Activated CD4-positive, alpha-beta T cell treated with anti-CD3 and anti-CD28 coated beads for 48 hours (primary cell): Measurements from ENCODE around the gene C16orf87.
A peak's percentile ranks its signal among the peaks of the same experiment; 100 is the strongest.
"Not testable (repeated sequence)": the region's sequence is repeated elsewhere in the genome, so short reads cannot be mapped to it uniquely, and the experiment has no call there.

Experiments used
- DNase-seq: peaks from one replicate; pipeline ENCODE4 v3.0.0-alpha.2; 2020

Gene C16orf87

GRCh38 chr16:46830902-46831647 lies at the start of gene C16orf87:
TSS of gene C16orf87 (minus strand) at chr16:46831180. CDS start at chr16:46831149, 31 bp downstream.
- peak; percentile 93 for DNase-seq

DNA sequence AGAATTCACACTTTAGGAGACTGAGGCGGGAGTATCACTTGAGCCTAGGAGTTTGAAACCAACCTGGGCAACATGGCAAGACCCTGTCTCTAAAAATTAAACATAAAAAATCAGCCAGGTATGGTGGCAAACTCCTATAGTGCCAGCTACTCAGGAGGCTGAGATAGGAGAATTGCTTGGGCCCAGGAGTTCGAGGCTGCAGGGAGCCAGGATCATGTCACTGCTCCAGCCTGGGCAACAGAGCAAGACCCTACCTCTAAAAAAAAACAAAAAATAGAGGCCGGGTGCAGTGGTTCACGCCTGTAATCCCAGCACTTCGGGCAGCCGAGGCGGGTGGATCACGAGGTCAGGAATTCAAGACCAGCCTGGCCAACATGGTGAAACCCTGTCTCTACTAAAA lies 44.3 kb upstream of the C16orf87 start:
- DNase-seq, result no peak

DNA sequence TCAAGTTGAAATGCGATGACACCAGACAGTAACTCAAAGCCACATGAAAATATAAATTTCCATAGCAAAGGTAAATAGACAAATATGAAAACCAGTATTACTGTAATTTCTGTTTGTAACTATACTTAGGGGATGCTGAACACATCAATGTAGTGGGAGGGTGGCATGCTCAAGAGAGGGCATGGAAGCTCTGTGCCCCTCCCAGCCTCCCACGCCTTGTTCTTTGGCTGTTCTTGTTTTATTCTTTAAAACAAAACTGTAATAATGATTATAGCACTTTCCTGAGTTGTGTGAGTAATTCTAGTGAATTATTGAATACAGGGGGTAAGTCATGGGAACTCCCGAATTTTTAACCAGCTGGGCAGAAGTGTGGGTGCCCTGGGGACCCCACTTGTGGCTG lies 42.2 kb upstream of the C16orf87 start:
- DNase-seq, result no peak

- no peak for DNase-seq
Measured at GRCh38 chr16:46871597-46871996, 40.6 kb upstream of the C16orf87 start.

- DNase-seq, result not testable (repeated sequence)
Measured at GRCh38 chr16:46868891-46869290, 37.9 kb upstream of the C16orf87 start.

DNA sequence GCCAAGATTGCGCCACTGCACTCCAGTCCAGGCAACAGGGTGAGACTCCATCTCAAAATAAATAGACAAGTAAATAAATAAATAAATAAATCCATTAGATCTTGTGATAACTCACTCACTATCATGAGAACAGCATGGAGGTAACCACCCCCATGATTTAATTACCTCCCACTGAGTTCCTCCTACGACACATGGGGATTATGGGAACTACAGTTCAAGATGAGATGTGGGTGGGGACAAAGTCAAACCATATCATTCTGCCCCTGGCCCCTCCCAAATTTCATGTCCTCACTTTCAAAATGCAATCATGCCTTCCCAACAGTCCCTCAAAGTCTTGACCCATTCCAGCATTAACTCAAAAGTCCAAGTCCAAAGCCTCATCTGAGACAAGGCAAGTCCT lies 36.5 kb upstream of the C16orf87 start:
- DNase-seq, result not testable (repeated sequence)

DNA sequence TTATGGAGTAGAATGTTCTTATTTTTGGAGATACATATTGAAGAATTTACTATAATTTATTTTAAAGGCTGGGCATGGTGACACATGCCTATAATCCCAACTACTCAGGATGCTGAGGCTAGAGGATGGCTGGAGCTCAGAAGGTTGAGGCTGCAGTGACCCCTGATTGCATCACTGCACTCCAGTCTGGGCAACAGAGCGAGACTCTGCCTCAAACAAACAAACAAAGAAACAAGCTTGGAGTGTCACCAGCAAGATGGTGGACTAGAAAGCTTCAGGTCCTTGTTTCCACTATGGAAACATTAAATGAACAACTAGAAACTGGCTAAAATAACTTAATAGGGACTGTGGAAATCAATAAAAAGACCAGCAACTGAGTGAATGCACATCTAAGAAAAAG lies 35.3 kb upstream of the C16orf87 start:
- no peak for DNase-seq

GRCh38 chr16:46862555-46863447 lies 31.8 kb upstream of the C16orf87 start:
- peak; percentile 12 for DNase-seq

DNA sequence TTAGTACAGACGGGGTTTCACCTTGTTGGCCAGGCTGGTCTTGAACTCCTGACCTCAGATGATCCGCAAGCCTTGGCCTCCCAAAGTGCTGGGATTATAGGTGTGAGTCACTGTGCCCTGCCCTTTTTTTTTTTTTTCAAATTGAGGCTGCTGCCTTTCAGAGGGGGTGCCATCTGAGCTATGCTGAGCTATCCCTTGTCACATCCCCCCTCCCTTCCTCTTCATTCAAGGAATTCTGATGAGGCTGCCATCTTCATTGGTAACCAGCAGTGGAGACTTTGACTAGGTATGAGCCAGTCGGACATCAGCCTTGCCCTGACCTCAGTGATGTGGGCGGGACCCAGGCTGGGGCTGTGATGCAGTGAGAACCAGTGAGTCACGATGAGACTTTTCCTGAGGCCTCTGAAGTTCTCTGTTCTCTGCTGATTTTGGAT lies 28.8 kb upstream of the C16orf87 start:
- DNase-seq, result peak; percentile 71

DNA sequence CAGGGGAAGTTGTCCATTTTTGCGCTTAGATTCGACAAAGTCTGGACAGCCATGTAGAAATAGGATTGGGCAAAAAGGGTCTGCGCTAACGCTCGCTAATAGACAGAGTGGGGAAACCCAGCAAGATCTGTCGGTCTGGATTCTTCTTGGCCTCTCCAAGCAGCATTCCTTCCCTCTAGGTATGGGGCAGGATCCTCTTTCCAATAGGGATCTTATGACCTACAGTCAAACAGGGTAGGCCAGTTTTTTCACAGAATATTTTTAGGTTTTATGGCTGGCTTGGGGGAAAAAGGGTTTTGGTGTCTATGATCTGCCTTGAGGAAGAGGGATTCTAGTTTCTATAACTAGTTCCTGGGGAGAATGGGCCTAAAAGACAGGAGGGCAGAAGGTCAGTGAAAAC lies 27.2 kb upstream of the C16orf87 start:
- no peak for DNase-seq

DNA sequence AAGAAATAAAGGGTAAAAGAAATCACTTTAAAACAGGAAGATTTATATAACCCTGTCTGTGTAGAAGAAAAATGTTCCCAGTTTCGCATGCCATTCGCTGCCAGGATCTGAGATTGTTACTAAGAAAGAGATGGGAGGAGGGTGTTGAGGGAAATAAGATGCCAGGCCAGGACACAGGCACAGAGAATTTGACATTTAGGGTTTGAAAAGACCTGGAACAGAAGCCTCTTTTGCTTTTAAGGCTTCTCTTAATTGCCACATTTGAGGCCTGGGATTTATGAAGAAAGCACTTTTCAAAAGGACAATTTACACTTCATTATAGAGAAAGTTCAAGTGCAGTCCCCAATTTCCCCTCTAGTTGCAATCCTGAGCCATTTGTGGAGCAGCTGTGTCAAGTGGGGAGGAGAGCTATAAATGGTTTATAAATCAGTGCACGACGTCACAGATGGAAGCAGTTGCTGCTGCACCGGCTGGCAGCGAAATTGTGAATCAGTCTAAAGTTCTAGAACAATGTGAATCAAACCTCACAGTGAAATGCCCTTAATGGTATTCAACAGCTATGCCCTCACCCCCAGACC lies 26.5 kb upstream of the C16orf87 start:
- DNase-seq, result peak; percentile 15

DNA sequence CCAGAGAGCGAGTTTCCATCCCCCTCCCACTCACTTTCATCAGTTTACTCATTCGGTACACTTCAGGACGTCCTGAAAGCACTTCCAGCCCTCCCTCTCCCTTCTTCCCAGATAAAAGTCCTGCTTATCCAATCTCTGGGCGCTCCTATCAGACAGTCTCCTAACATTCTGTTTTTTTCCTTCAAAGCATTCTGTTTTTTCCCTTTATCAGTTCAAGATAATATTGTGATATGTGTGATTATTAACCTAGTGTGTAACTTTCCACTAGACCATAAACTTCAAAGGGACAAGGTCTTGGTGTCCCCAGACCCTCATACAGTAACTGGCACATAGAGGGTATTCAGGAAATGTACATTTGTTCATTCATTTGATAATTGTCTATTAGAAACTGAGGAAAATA lies 24.4 kb upstream of the C16orf87 start:
- DNase-seq, result no peak

DNA sequence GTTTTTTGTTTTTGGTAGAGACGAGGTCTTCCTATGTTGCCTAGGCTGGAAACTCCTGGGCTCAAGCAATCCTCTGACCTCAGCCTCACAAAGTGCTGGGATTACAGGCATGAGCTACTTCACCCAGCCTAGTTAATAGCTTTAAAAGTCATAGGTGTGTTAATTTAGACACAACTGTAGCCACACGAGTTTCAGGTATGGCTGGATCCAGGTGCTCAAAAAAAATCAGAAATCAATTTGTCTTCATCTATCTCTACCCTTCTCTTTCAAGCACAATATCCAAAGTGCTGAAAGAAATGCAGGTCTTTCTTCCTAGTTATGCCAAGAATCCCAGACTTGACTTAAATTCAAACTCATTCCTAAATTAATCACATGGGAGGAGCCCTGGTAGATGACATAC lies 23.9 kb upstream of the C16orf87 start:
- DNase-seq, result no peak

- peak; percentile 74 for DNase-seq
Measured at GRCh38 chr16:46853713-46854443, 22.9 kb upstream of the C16orf87 start.

DNA sequence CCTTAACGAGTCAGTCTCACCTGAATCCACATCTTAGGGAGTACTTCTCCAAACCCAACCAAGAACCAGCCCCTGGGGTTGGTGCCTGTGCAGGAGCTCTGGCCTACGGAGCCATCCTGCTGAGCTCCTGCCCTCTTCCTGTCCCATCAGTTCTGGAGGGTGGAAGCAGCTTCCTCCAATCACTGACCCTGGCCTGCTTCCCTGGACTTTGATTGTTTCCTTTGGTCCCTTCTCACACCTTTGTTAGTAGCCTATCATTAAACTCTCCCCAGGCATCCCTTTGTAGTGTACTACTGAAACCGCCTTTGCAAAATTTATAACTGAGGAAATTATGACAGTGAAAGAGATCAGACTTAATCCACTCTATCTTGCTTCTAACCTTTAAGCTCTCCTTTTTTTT lies 21.1 kb upstream of the C16orf87 start:
- DNase-seq, result no peak

DNA sequence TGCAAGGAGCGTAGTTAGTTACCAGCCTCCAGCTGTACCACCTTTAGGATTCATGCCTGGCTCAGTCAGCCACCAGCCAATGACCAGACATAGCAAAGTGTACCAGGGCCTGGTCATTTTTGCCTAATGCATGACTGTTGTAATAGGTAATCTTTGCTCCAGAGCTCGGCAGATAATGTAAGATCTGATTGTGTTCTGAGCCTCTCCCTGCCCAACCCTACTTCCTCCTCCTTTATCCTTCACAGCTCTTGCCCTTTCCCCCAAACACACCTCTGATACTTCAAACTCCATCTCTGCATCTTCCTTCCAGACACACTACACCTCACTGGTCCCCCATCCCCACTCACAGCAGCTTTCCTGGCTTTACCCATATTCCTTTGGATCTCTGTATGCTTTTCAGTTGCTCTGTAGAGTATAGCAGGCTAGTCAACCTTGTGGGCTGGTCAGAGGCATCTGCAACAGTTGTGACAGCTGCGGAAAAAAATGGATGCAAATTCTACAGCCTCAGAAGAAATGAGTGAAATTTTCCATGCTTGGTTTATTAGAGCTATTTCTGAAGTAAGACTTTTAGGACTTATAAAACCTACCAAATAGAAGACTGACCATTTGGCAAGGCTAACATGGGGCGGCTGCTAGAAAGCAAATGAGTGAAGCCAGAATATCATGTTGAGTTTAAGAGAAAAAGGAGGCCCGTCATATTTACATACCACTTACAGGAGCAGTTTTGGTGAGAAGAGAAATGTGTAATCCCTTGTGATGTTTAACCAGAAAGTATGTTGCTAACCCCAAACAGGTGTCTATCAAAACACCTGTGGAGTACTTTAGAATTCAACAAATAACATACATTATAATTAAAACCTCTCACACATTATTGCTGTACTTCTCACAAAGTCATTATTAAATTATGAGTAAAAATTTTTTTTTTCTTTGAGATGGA lies 19.9 kb upstream of the C16orf87 start:
- no peak for DNase-seq

- DNase-seq, result no peak
Measured at GRCh38 chr16:46848768-46849764, 18.1 kb upstream of the C16orf87 start.

DNA sequence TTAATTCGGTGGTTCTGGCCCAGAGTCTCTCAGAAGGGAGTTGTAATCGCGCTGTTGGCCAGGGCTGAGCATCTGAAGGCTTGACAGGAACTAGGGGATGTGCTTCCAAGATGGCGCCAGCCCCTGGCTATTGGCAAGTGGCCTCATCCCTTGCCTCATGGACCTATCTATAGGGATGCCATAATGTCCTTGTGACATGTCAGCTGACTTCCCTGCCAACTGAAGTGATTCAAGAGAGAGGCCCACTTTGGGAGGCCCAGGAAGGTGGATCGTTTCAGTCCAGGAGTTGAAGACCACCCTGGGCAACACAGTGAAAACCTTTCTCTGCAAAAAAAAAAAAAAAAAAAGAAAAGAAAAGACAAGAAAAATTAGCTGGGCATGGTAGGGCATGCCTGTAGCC lies 15.0 kb upstream of the C16orf87 start:
- no peak for DNase-seq

GRCh38 chr16:46844771-46845170 lies 13.8 kb upstream of the C16orf87 start:
- DNase-seq, result no peak

DNA sequence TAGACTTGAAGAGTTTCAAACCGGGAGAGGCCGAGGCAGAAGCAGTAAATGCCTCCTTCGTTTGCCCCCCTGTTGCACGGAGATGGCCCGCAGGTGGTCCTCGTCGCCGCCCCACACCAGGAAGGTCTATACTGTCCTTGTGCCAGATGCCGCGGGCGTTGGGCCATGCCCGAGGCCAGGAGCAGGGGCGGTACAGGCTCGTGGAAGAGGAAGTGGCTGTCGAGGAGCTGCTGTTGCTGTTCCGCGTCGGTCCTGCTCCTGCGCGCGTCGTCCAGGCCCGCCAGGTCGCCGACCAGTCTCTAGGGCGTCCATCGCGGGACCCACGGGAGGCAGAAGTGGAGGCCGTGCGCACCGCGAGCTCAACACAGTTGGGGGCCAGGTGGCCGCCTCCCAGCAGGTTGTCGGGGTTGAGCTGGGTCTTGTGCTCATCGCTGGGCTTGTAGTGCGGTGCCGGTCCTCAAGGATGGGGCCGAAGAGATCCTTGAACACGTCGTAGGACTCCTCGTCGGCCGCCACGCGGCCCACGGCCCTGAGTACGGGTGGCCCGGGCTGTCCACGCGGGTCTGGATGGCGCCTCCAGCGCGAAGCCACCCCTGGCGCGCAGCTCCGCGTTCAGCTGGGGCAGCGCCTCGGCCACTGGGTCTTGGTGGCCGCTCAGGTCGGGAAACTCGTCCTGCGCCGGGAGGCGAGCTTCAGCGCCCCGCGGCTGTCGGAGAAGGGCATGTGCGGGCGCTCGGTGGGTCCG lies 13.1 kb upstream of the C16orf87 start:
- DNase-seq, result no peak
